Left forelimb (tissue), 1 donor: ENCODE results near the gene CDT1.
"Not testable (repeated sequence)": the region's sequence is repeated elsewhere in the genome, so short reads cannot be mapped to it uniquely, and the experiment has no call there.

Experiments
- DNase-seq: peaks from one replicate; pipeline ENCODE4 v3.0.0-alpha.2; 2018; ENCODE audit warnings: low spot score

Gene CDT1

GRCh38 chr16:88783391-88784073 is 20.1 kb upstream of the CDT1 start:
- DNase-seq: no peak

- DNase-seq: no peak
These were observed 19.3 kb upstream of the CDT1 start for GRCh38 chr16:88784074-88784855.

GRCh38 chr16:88784856-88785105 is 18.8 kb upstream of the CDT1 start:
- no peak for DNase-seq

GRCh38 chr16:88785106-88785924 is 18.3 kb upstream of the CDT1 start, which contains the start of gene PIEZO1:
Gene PIEZO1, minus strand, starts transcription at chr16:88785220. Its CDS starts 256 bp downstream, at chr16:88784964.
- no peak for DNase-seq

GRCh38 chr16:88787579-88788314 is 15.8 kb upstream of the CDT1 start:
- DNase-seq: no peak

- not testable (repeated sequence) for DNase-seq
These were observed 14.8 kb upstream of the CDT1 start for GRCh38 chr16:88788749-88789148.

GRCh38 chr16:88789594-88789993 is 14.0 kb upstream of the CDT1 start:
- DNase-seq: no peak

GRCh38 chr16:88790312-88791211 is 13.0 kb upstream of the CDT1 start:
- DNase-seq: no peak

GRCh38 chr16:88792078-88792550 is 11.5 kb upstream of the CDT1 start:
- DNase-seq: no peak

- no peak for DNase-seq
These were observed 10.8 kb upstream of the CDT1 start for GRCh38 chr16:88792668-88793250.

- no peak for DNase-seq
These were observed 10.2 kb upstream of the CDT1 start for GRCh38 chr16:88793251-88793954.

- no peak for DNase-seq
These were observed 7.3 kb upstream of the CDT1 start for GRCh38 chr16:88796278-88796677.

- no peak for DNase-seq
These were observed 5.5 kb upstream of the CDT1 start for GRCh38 chr16:88798073-88798472.

- no peak for DNase-seq
These were observed 4.7 kb upstream of the CDT1 start for GRCh38 chr16:88798772-88799455.

GRCh38 chr16:88799569-88800276 is 3.9 kb upstream of the CDT1 start:
- no peak for DNase-seq

- no peak for DNase-seq
These were observed 3.4 kb upstream of the CDT1 start for GRCh38 chr16:88800277-88800592.

GRCh38 chr16:88804173-88804551 is 573 bp downstream of the CDT1 start:
- no peak for DNase-seq

- no peak for DNase-seq
These were observed 1.2 kb downstream of the CDT1 start for GRCh38 chr16:88804552-88805339.
